Large intestine (tissue), 3 donors: ENCODE results near the gene FAM9A. TPM values are rescaled to one million over a fixed set of nuclear protein-coding genes. Genes with fewer than 3 reads are reported as not detected.
"Not testable (repeated sequence)": the region's sequence is repeated elsewhere in the genome, so short reads cannot be mapped to it uniquely, and the experiment has no call there.

Source experiments
- DNase-seq, 2 donors: peaks; one replicate each; pipeline versions ENCODE4 v3.0.0 to v3.0.0-alpha.2; 2013
- H3K27ac ChIP-seq: one replicate; pipeline ENCODE4 v1.5.1; 2013; ENCODE audit warnings: low read length
- H3K27me3 ChIP-seq: 2 replicates; pipeline ENCODE4 v1.6.1; 2013; ENCODE audit warnings: low read length; ENCODE audit not compliant: control insufficient read depth, insufficient read depth
- H3K36me3 ChIP-seq: 2 replicates; pipeline ENCODE4 v1.6.1; 2013; ENCODE audit warnings: low read length; ENCODE audit not compliant: control insufficient read depth, insufficient read depth
- H3K4me1 ChIP-seq: one replicate; pipeline ENCODE4 v1.6.1; 2013; ENCODE audit warnings: low read length; ENCODE audit not compliant: control insufficient read depth, insufficient read depth
- H3K4me3 ChIP-seq: one replicate; pipeline ENCODE4 v1.5.1; 2013; ENCODE audit warnings: low read length
- H3K9me3 ChIP-seq: one replicate; pipeline ENCODE4 v1.6.1; 2013; ENCODE audit warnings: mild to moderate bottlenecking, low read depth, low read length, moderate library complexity; ENCODE audit not compliant: control insufficient read depth
- WGBS: methylation state at CpG from one replicate; pipeline ENCODE4 v1.1.5; 2013; ENCODE audit warnings: low lambda C conversion rate; ENCODE audit not compliant: insufficient coverage; 5-methylcytosine and 5-hydroxymethylcytosine counted together
- polyA plus RNA-seq: library from polyadenylated mRNA; unstranded; fragments of 120-200 nt; gene quantifications from one replicate; pipeline ENCODE4 v1.2.1, GENCODE V29; 2013

FAM9A gene
- polyA plus RNA-seq, 1 donor = not detected

DNA sequence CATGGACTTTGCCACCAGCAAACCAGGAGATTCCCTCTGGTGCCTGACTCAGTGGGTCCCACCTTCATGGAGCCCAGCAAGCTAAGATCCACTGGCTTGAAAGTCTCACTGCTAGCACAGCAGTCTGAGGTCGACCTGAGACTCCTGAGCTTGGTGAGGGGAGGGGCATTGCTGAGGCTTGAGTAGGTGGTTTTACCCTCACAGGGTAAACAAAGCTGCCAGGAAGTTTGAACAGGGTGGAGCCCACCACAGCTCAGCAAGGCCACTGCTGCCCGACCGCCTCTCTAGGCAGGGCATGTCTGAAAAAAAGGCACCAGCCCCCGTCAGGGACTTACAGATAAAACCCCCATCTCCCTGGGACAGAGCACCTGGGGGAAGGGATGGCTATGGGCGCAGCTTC, 28.1 kb downstream of the FAM9A start:
- no peaks in the 10 kb centered on the region for H3K9me3 ChIP-seq
- DNase-seq = no peak
- no CpG with 5 or more reads among the region's 5 CpGs for WGBS

DNA sequence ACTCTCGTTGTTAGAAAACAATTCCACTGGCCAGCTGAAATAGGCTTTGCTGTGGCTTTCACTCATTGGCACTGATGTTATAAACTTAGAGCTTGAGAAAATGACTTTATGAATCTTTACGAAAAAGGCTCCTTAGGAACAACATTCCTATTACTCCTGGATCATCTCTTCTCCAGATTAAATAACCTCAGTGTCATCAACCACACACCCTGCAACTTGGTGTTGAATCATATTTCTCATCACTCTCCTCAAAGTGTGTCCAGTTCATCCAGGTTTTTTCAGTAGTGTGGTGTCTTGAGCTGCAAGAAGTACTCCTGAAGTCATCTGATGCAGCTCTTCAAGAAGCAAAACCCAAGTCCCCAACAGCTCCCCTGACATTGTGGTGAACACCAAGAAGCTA, 41.2 kb downstream of the FAM9A start:
- no peaks in the 10 kb centered on the region for H3K27me3 ChIP-seq
- no peak overlapping the region for H3K4me3 ChIP-seq
- no peak for DNase-seq
- no peak overlapping the region for H3K27ac ChIP-seq
- H3K4me1 ChIP-seq = no peaks in the 10 kb centered on the region
- no peaks in the 10 kb centered on the region for H3K36me3 ChIP-seq
- H3K9me3 ChIP-seq = no peaks in the 10 kb centered on the region
- no CpG with 5 or more reads among the region's 2 CpGs for WGBS

More for the DNA sequence above, 28.1 kb downstream of the FAM9A start:
- Histone ChIP-seq H3K27ac (no peak overlapping the region), H3K27me3 (no peaks in the 10 kb centered on the region), H3K4me1 (no peaks in the 10 kb centered on the region), H3K4me3 (no peak overlapping the region), H3K36me3 (no peaks in the 10 kb centered on the region)

DNA sequence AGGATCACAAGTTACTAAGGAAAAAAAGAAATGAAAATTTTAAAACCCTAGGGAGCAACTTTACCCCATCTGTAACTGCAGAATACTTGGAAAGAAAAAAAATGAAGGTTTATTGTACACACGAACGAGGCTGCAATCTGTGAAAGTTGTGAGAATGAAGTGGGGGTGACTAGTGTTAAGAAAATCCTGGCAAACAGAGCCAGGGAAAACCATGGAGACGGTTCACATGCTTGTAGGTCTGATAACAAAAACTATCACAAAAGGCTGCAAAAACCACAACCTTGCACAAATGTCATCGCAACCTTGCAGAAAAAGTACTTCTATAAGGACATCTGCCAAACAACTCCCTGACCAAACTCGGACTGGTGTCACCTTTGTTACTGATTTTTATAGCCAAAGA, 42.5 kb downstream of the FAM9A start:
- WGBS = no CpG with 5 or more reads among the region's 5 CpGs
- not testable (repeated sequence) for H3K9me3 ChIP-seq, DNase-seq

DNA sequence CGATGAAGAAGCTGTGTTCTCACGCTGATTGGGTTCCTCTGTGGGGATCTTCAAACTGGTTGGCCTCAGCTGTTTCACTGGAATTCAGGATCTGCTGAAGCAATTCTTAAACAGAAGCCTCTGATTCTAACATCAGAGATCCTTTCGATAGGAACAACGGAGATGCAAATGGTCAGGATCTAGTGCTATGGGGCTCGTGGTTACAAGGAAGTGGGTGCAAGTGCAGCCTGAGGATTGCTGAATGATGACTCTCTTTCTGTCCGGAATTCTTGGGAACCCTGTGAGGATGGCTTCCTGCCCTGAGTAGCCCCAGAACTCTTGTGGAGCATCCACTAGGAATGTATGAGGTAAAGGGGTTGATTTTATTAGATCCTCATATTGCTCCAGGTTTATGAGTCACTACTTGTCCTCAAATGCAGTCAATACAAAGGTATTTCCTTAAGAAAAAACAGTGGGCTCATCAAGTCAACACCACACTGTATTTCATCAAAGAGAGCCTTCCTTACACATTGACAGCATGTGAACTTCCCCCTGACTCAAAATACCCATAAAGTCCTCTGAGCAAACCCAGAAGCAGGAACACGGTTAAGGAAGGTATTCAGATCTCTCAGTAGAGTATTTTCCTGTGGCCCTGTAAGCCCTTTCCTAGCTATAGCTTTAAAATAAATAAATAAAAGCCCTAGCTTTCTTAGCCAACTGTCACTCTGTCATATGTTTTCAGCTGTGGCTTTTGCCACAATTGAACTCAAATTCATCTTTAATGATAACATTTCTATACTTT, 43.4 kb downstream of the FAM9A start:
- WGBS = no CpG with 5 or more reads among the region's 7 CpGs
- H3K9me3 ChIP-seq, H3K27ac ChIP-seq, H3K27me3 ChIP-seq, H3K4me1 ChIP-seq, DNase-seq, H3K4me3 ChIP-seq, H3K36me3 ChIP-seq: not testable (repeated sequence)

More for the DNA sequence above, 42.5 kb downstream of the FAM9A start:
- H3K36me3 ChIP-seq, H3K27ac ChIP-seq, H3K4me1 ChIP-seq, H3K27me3 ChIP-seq, H3K4me3 ChIP-seq: not testable (repeated sequence)

DNA sequence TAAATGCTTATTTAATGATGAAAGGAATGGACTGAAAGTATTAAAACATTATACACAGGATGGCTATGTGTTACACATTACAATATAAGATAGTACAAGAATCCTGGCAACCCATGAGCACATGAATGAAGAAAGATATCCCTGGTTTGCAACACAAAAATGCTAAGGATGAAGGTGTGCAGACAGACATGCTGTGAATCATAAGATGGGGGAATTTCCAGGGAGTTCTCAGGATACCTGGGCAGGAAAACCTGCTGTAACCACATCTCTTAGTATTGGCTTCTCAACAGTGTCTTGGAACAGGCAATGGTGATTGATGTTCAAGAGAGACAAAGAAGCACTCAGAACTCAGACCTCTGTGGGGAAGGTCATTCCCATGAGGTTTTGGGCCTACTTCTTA, 45.4 kb downstream of the FAM9A start:
- Histone ChIP-seq H3K9me3 (no peaks in the 10 kb centered on the region), H3K27me3 (no peaks in the 10 kb centered on the region), H3K36me3 (no peaks in the 10 kb centered on the region), H3K4me3 (no peak overlapping the region), H3K27ac (no peak overlapping the region), H3K4me1 (no peaks in the 10 kb centered on the region)
- no peak for DNase-seq

DNA sequence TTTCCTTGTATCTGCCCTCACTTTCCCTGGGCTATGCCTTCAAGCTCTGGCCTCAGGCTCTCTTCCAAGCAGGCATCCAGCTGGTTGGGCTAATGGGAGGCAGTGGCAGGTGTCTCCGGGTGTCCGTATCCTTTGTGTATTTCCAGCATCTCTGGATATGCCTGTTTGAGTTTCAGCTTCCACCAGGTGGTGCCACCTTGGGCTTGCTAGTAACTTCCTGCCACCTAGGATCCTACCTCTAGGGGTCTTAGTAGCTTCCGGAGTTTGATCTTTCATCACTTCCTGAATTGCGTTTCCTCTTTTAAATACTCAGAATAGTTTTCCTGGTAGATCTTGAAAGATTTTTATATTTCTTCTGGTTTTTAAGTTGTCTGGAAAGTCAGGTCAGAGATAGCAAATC, 46.1 kb downstream of the FAM9A start:
- no peak for DNase-seq
- no peaks in the 10 kb centered on the region for H3K36me3 ChIP-seq
- WGBS = no CpG with 5 or more reads among the region's 4 CpGs
- no peak overlapping the region for H3K4me3 ChIP-seq
- no peaks in the 10 kb centered on the region for H3K9me3 ChIP-seq
- no peaks in the 10 kb centered on the region for H3K27me3 ChIP-seq
- H3K27ac ChIP-seq = no peak overlapping the region
- no peaks in the 10 kb centered on the region for H3K4me1 ChIP-seq

DNA sequence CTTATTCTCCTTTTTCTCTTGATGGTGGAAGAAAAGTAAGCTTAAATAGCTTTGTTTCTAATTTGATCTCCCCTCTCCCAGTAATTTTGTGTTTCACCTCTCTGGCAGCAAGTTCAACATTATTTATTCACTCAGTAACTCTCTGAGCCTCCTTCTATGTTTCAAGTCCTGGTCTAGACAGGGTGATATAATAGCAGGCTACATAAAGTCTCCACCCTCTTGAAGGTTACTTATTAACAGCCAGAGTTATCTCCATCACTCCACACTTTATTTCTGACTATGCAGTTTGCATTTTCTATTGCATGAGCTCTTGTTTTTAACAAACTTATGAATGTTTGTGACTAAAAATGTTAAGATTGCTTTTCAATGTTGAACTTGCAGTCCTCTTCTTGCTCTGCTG, 51.5 kb downstream of the FAM9A start:
- no peak overlapping the region for H3K27ac ChIP-seq
- no peaks in the 10 kb centered on the region for H3K27me3 ChIP-seq
- DNase-seq = no peak

DNA sequence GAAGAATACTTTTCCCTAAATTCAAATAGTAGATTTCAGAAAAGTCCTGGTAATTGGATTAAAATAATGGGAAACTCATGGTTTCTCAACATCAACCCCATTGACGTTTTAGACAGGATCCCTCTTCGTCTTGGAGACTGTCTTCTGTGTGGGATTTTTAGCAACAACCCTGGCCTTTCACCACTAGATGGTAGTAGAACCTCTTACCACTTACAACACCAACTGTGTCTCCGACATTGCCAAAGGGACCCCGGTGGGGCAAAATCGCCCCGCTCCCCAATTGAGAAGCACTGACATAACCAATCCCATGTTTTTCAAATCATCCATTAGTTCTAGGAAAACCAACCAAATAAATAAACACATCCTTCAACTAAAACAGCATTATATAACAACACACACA, 52.3 kb downstream of the FAM9A start:
- Histone ChIP-seq H3K4me3 (no peak overlapping the region), H3K27ac (no peak overlapping the region), H3K4me1 (no peaks in the 10 kb centered on the region), H3K9me3 (no peaks in the 10 kb centered on the region), H3K27me3 (no peaks in the 10 kb centered on the region), H3K36me3 (no peaks in the 10 kb centered on the region)
- no peak for DNase-seq
- whole genome bisulfite sequencing = no CpG with 5 or more reads among the region's 6 CpGs

More for the DNA sequence above, 51.5 kb downstream of the FAM9A start:
- H3K36me3 ChIP-seq = no peaks in the 10 kb centered on the region
- no peak overlapping the region for H3K4me3 ChIP-seq
- no peaks in the 10 kb centered on the region for H3K4me1 ChIP-seq
- H3K9me3 ChIP-seq = no peaks in the 10 kb centered on the region

DNA sequence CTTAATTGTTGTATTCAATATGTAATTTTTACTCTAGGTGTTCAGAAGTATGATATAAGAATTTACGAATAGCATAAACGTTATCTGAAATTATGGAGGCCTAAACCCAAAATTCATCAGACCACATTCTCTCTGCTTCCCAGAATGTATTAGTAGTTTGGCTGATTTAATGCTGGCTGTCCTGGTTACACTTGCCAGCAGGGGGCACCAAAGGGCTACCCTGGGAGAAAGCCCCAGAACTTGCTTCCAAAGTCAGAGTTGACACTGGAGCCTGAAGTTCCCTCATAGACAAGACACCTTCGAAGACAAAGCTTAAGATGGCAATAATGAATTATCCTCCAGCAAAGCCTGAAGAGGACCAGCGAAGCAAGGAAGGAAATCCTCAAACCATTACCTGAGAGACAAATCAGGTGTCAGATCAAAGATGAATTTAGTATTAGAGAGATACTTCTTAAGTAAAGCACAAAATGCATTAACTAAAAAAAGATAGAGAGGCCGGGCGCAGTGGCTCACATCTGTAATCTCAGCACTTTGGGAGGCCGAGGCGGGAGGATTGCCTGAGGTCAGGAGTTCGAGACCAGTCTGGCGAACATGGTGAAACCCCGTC, 58.0 kb downstream of the FAM9A start:
- Histone ChIP-seq H3K9me3 (no peaks in the 10 kb centered on the region), H3K27me3 (no peaks in the 10 kb centered on the region), H3K4me1 (no peaks in the 10 kb centered on the region), H3K27ac (no peak overlapping the region), H3K4me3 (no peak overlapping the region), H3K36me3 (no peaks in the 10 kb centered on the region)
- DNase-seq = no peak
- WGBS = no CpG with 5 or more reads among the region's 11 CpGs

DNA sequence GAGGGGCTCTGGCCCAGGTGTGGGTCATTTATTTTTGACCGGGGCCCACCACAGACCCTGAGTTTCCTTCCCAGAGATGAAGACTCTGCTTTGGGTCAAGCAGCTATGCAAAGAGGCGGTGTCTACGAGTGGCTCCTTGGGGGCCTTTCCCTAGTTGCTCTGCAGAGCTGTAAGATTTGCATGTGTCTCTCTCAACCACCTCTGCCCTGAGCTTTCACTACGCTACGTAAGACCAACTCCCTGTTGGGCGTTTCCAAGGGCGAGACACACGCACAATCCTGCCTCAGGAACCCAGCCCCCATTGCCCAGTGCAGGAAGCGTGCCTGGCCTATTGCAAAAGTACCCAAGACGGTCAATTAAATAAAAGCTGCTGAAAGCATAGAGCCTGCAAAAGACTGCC, 59.2 kb downstream of the FAM9A start:
- H3K9me3 ChIP-seq = no peaks in the 10 kb centered on the region
- no CpG with 5 or more reads among the region's 10 CpGs for WGBS
- no peak overlapping the region for H3K27ac ChIP-seq
- H3K27me3 ChIP-seq = no peaks in the 10 kb centered on the region
- no peaks in the 10 kb centered on the region for H3K4me1 ChIP-seq
- H3K36me3 ChIP-seq = no peaks in the 10 kb centered on the region
- DNase-seq = no peak
- no peak overlapping the region for H3K4me3 ChIP-seq
